Measurements from ENCODE around the gene POFUT2. TPM values are rescaled to one million over a fixed set of nuclear protein-coding genes. Genes with fewer than 3 reads are reported as not detected.

The POFUT2 gene
- total RNA-seq, 1 donor: 35.8 TPM

- Histone ChIP-seq H4K20me1 (ENCODE audit: insufficient read depth, low read length) (no peaks in the 10 kb centered on the region), H3K27me3 (ENCODE audit: insufficient read depth, low read length) (no peaks in the 10 kb centered on the region), H3K4me1 (ENCODE audit: insufficient read depth, low read length) (peaks cover 28% of the 10 kb centered on the region), H3K79me2 (ENCODE audit: insufficient read depth, low read length) (no peaks in the 10 kb centered on the region), H3K4me3 (ENCODE audit: insufficient read depth, low read length) (no peak overlapping the region), H3K36me3 (ENCODE audit: insufficient read depth, low read length) (no peaks in the 10 kb centered on the region), H2AFZ (ENCODE audit: low read length) (no peak overlapping the region), H3K4me2 (ENCODE audit: insufficient read depth, low read length) (no peak overlapping the region), H3K27ac (ENCODE audit: low read depth, low read length) (no peak overlapping the region), H3K9me3 (ENCODE audit: low read depth, low read length) (no peaks in the 10 kb centered on the region)
- TF ChIP-seq, protein P1, sequence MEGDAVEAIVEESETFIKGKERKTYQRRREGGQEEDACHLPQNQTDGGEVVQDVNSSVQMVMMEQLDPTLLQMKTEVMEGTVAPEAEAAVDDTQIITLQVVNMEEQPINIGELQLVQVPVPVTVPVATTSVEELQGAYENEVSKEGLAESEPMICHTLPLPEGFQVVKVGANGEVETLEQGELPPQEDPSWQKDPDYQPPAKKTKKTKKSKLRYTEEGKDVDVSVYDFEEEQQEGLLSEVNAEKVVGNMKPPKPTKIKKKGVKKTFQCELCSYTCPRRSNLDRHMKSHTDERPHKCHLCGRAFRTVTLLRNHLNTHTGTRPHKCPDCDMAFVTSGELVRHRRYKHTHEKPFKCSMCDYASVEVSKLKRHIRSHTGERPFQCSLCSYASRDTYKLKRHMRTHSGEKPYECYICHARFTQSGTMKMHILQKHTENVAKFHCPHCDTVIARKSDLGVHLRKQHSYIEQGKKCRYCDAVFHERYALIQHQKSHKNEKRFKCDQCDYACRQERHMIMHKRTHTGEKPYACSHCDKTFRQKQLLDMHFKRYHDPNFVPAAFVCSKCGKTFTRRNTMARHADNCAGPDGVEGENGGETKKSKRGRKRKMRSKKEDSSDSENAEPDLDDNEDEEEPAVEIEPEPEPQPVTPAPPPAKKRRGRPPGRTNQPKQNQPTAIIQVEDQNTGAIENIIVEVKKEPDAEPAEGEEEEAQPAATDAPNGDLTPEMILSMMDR (IDR thresholded peaks at IDR 0.05; ENCODE audit: extremely low read depth, low read depth, low read length): no peak
- DNase-seq (ENCODE audit: insufficient read length, low spot score, missing footprints): peak; percentile 83
These were observed 37.8 kb upstream of the POFUT2 start for GRCh38 chr21:45325206-45326168.

GRCh38 chr21:45324489-45325205 is 37.0 kb upstream of the POFUT2 start:
- no peaks in the 10 kb centered on the region for H3K79me2 ChIP-seq (ENCODE audit: insufficient read depth, low read length)
- TF ChIP-seq, protein P1 (IDR thresholded peaks at IDR 0.05; ENCODE audit: extremely low read depth, low read depth, low read length): peak; percentile 21
- no peak overlapping the region for H3K4me2 ChIP-seq (ENCODE audit: insufficient read depth, low read length)
- no peaks in the 10 kb centered on the region for H3K36me3 ChIP-seq (ENCODE audit: insufficient read depth, low read length)
- H3K9me3 ChIP-seq (ENCODE audit: low read depth, low read length): no peaks in the 10 kb centered on the region
- no peaks in the 10 kb centered on the region for H4K20me1 ChIP-seq (ENCODE audit: insufficient read depth, low read length)
- no peak overlapping the region for H3K27ac ChIP-seq (ENCODE audit: low read depth, low read length)
- DNase-seq (ENCODE audit: insufficient read length, low spot score, missing footprints): peak; percentile 90
- H3K27me3 ChIP-seq (ENCODE audit: insufficient read depth, low read length): no peaks in the 10 kb centered on the region
- H2AFZ ChIP-seq (ENCODE audit: low read length): no peak overlapping the region
- peaks cover 19% of the 10 kb centered on the region for H3K4me1 ChIP-seq (ENCODE audit: insufficient read depth, low read length)
- no peak overlapping the region for H3K4me3 ChIP-seq (ENCODE audit: insufficient read depth, low read length)

DNA sequence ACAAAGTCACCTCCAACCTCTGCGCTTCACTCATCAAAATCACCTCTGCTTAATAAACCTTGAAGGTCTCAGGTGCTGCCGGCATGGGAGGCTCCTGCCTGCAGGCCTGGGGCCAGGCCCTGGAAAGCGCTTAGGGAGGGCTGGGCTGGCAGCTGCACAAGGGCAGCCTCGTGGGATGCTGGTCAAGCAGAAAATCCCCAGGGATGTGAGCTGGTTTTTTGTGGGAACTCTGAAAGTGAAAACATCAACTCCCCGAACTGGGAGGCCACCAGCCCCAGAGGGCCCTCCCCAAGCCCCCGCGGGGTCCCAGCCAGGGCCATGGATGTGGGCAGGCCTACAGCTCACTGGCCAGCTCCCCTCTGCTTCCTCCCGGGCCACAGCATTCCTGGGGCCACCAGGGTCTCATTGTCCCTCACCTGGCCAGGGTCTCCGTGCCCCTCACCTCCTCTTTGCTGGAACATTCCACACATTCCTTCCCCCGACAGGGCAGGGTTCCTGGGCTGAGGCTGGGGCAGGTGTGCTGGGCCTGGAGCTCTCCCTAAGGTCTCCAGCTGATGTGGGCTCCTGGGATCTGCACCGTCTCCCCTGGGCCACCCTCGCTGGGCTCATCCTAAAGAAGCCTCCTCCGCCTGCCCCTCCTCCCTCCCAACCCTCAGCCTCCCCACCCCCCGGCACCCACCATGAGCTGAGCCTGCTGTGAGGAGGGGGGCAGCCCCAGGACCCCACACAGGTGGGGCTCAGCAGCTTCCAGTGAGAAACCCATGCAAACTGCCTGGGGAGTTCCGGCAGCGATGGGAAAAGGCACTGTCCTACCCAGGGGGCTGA is 36.0 kb upstream of the POFUT2 start:
- Histone ChIP-seq H3K79me2 (ENCODE audit: insufficient read depth, low read length) (no peaks in the 10 kb centered on the region), H3K27ac (ENCODE audit: low read depth, low read length) (peak overlapping the region; percentile 48), H3K4me2 (ENCODE audit: insufficient read depth, low read length) (peak overlapping the region; percentile 36), H3K4me1 (ENCODE audit: insufficient read depth, low read length) (peaks cover 23% of the 10 kb centered on the region), H3K27me3 (ENCODE audit: insufficient read depth, low read length) (no peaks in the 10 kb centered on the region), H3K9me3 (ENCODE audit: low read depth, low read length) (no peaks in the 10 kb centered on the region), H3K36me3 (ENCODE audit: insufficient read depth, low read length) (no peaks in the 10 kb centered on the region), H4K20me1 (ENCODE audit: insufficient read depth, low read length) (no peaks in the 10 kb centered on the region), H3K4me3 (ENCODE audit: insufficient read depth, low read length) (no peak overlapping the region), H2AFZ (ENCODE audit: low read length) (no peak overlapping the region)
- TF ChIP-seq, protein P1 (IDR thresholded peaks at IDR 0.05; ENCODE audit: extremely low read depth, low read depth, low read length): no peak
- peak; percentile 97 for DNase-seq (ENCODE audit: insufficient read length, low spot score, missing footprints)

Data from osteoblast (primary cell).